ENCODE measurements around the gene PANX2.

DNA sequence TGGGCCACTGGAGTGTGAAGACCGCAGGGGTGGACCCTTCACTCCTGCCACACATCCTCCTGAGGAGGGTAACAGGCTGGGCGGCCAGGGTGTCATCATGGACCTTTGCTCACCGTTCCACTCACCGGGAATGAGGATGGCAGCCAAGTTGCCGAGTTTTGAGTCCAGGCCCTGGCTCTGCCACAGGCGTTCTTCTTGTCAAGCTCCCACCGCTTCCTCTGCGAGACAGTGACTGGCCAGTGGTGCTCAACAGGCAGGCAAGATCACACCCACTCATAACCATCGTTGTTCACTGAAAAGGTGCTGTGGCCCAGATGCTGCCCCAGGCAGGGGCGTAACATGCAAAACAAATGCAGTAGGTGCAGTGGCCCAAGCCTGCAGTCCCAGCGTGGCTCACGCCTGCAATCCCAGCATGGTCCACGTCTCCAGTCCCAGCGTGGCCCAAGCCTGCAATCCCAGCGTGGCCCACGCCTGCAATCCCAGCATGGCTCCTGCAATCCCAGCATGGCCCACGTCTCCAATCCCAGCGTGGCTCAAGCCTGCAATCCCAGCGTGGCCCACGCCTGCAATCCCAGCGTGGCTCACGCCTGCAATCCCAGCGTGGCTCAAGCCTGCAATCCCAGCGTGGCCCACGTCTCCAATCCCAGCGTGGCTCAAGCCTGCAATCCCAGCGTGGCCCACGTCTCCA is 5.0 kb upstream of the PANX2 start:
- TF ChIP-seq, protein P1, sequence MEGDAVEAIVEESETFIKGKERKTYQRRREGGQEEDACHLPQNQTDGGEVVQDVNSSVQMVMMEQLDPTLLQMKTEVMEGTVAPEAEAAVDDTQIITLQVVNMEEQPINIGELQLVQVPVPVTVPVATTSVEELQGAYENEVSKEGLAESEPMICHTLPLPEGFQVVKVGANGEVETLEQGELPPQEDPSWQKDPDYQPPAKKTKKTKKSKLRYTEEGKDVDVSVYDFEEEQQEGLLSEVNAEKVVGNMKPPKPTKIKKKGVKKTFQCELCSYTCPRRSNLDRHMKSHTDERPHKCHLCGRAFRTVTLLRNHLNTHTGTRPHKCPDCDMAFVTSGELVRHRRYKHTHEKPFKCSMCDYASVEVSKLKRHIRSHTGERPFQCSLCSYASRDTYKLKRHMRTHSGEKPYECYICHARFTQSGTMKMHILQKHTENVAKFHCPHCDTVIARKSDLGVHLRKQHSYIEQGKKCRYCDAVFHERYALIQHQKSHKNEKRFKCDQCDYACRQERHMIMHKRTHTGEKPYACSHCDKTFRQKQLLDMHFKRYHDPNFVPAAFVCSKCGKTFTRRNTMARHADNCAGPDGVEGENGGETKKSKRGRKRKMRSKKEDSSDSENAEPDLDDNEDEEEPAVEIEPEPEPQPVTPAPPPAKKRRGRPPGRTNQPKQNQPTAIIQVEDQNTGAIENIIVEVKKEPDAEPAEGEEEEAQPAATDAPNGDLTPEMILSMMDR (conservative IDR thresholded peaks at IDR 0.05; ENCODE audit: low read depth, low read length) = no peak
- TF ChIP-seq EZH2 (IDR thresholded peaks at IDR 0.05; ENCODE audit: low read length, unreplicated experiment) = no peak
